Activated effector memory CD4-positive, alpha-beta T cell treated with Interleukin-2 at 50 U/mL for 16 hours (primary cell): ENCODE results near the gene OR2M7.
"Not testable (repeated sequence)": the region's sequence is repeated elsewhere in the genome, so short reads cannot be mapped to it uniquely, and the experiment has no call there.

Experiments
- DNase-seq: peaks from one replicate; pipeline ENCODE4 v3.0.0-alpha.2; 2020

The OR2M7 gene

GRCh38 chr1:248324468-248324867 is at the start of gene OR2M7:
OR2M7 (minus strand) TSS chr1:248324568; CDS start chr1:248324568, 0 bp downstream.
- no peak for DNase-seq

DNA sequence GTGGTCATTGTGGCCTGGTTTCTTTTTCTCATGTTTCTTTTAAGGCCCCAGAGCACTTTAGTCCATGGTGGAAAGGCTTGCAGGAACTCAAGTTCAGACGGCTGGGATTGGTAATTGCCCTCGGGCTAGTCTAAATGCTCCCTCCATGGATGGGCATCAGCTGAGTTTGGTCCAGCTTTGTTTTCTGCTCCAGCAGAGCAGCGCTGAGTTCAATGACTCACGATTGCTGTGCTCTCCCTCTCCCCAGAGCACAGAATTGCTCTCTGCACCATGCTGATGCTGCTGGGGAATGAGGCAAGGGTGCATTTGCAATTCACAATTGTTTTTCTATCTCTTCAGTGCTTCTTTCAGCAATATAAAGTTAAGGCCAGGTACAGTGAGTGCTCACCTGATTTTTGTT is 49.4 kb upstream of the OR2M7 start:
- DNase-seq = no peak

GRCh38 chr1:248372394-248372793 is 48.0 kb upstream of the OR2M7 start:
- no peak for DNase-seq

DNA sequence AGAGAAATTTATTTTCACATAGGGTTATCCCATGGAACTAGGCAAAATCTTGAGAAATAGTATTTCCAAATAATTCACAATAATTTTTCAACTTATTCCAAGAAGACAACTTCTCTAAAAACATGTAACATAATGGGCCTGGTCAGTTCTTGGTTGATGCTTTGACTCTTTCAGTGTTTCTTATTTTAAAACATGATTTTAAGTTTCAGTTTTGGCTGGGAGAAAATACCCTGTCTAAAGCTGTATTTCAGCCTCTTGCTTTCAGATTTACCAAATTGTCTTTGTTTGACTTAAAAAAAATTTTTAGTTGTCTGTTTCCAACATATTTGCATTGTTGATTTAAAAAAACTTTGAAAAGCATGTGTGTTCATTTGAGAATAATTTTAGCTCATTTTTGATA is 42.2 kb upstream of the OR2M7 start:
- DNase-seq = no peak

GRCh38 chr1:248361121-248361715 is 36.9 kb upstream of the OR2M7 start, which contains the start of gene OR2T4:
OR2T4 (plus strand) TSS chr1:248361665; CDS start chr1:248361665, 0 bp downstream.
- no peak for DNase-seq

GRCh38 chr1:248359415-248359814 is 35.0 kb upstream of the OR2M7 start:
- no peak for DNase-seq

DNA sequence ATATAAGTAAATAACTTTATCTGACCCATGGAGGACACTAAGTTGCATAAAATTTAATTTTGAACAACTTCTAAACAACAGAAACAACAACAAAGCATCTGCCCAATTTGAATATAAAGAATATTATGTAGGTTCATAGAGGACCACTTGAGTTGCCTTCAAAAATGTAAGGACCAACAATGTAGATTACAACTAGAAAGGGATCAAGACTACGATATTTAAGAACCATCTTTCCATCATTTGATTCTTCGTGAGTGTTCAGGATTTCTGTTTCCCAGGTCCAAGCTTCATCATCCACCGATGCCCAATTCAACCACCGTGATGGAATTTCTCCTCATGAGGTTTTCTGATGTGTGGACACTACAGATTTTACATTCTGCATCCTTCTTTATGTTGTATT is 24.1 kb upstream of the OR2M7 start, which contains the start of gene OR14C36:
OR14C36 (plus strand) TSS at position 301 of the 400 bp plus-strand sequence; CDS start at position 301, 0 bp downstream.
- no peak for DNase-seq

DNA sequence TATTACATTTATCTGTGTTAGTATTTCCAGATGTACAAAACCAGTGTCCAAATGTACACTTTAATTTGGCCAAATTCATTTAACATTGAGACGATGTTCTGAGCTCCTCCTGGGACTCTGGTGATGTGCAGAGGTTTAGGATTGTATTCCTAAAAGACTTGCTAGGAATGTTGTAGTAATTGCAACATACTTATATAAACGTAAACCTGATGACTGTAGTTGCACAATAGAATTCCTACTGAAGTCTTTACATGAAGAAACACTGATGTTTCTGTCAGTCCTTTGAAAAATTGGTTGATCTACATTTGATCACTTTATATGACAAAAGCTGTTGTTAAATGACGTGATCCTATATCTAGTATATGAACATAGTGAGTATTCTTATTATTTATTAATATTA is 19.1 kb upstream of the OR2M7 start:
- DNase-seq = no peak

- DNase-seq = no peak
Measured at GRCh38 chr1:248316796-248317195, 7.6 kb downstream of the OR2M7 start.

- DNase-seq = not testable (repeated sequence)
Measured at GRCh38 chr1:248306740-248307139, 17.6 kb downstream of the OR2M7 start.

- DNase-seq = no peak
Measured at GRCh38 chr1:248306103-248306502, 18.3 kb downstream of the OR2M7 start.

GRCh38 chr1:248305672-248306071 is 18.7 kb downstream of the OR2M7 start:
- DNase-seq = not testable (repeated sequence)

DNA sequence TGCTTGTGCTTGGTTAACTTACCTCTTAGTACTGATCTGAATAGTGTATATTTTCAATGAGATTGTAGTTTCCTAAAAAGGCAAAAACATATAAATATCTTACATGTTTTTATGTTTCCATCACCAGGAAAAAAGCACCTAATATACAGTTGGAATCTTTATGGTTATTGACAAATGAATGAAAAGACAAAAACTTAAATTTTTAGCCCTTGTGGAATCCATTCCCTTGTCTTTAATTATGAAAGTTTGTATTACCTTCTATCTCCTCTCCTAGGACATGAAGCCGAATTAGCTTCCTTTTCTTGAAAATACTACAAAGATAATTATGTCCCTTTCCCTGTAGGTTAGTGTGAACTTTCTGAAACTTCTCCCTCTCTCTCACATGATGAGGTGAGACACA is 21.0 kb downstream of the OR2M7 start, which contains the start of gene OR2T12:
OR2T12 (minus strand) TSS at position 101 of the 400 bp plus-strand sequence. CDS start 7,846 bp downstream, outside the sequence.
- no peak for DNase-seq

DNA sequence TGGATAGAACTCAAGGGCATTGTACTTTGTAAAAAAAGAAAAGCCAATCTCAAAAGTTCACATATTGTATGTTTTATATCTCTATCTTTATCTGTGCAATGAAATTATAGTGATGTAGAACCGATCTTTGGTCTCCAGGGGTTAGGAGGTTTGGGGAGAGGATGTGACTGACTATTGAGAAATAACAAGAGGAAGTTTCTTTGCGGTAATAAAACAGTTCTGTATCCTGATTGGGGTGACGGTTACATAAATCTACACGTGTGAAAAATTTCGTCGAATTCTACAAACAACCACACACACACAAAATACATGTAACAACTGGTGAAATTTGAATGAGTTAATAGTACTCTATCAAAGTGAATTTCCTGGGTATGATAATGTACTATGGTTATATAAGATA is 36.0 kb downstream of the OR2M7 start:
- DNase-seq = no peak

GRCh38 chr1:248277876-248278275 is 46.5 kb downstream of the OR2M7 start, which contains the start of gene OR2T33:
OR2T33 (minus strand) TSS chr1:248277976; CDS start chr1:248273814, 4,162 bp downstream.
- DNase-seq = no peak
